ENCODE results near the gene AHNAK2.
"Not testable (repeated sequence)": the region's sequence is repeated elsewhere in the genome, so short reads cannot be mapped to it uniquely, and the experiment has no call there.

AHNAK2 gene

DNA sequence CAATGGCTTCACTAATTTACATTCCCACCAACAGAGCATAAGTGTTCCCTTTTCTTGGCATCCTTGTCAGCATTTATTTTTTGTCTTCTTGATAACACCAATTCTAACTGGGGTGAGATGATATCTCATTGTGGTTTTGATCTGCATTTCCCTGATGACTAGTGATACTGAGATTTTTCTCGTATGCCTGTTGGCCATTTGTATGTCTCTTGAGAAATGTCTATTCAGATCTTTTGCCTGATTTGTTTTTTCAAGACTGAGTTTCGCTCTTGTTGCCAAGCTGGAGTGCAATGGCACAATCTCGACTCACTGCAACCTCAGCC lies 58.2 kb downstream of the AHNAK2 start:
- no peak overlapping the region for H3K27ac ChIP-seq
- TF ChIP-seq, protein P1, sequence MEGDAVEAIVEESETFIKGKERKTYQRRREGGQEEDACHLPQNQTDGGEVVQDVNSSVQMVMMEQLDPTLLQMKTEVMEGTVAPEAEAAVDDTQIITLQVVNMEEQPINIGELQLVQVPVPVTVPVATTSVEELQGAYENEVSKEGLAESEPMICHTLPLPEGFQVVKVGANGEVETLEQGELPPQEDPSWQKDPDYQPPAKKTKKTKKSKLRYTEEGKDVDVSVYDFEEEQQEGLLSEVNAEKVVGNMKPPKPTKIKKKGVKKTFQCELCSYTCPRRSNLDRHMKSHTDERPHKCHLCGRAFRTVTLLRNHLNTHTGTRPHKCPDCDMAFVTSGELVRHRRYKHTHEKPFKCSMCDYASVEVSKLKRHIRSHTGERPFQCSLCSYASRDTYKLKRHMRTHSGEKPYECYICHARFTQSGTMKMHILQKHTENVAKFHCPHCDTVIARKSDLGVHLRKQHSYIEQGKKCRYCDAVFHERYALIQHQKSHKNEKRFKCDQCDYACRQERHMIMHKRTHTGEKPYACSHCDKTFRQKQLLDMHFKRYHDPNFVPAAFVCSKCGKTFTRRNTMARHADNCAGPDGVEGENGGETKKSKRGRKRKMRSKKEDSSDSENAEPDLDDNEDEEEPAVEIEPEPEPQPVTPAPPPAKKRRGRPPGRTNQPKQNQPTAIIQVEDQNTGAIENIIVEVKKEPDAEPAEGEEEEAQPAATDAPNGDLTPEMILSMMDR (conservative IDR thresholded peaks at IDR 0.05) = no peak

DNA sequence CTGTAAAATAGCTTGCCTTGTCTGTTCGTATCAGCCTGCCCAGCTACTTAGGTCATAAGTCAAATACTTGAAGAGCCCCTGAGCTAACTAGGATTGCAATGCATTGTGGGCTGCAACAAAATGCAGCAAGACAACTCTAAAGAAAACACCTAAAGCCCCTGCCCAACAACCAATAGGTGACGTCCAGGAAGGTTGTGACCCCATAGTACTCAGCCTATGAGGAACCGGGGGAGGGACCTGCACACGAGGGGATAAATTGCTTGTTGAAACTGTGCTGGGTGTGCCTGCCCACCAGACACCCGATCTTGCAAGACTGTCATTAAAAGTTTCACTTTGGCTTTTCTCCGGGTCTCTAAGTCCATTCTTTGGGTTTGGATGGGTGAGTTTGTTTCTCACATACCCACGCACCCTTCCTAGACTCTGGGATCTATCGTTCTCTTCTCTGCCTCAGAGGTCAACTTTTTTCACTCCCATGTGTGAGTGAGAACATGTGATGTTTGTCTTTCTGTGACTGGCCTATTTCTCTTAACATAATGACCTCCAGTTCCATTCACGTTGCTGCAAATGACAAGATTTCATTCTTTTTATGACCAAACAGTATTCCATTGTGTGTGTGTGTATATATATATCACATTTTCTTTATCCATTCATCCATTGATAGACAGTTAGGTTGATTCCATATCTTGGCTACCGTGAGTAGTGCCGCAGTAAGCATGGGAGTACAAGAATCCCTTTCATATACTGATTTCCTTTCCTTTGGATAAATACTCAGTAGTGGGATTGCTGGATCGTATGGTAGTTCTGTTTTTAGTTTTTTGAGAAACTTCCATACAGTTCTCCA lies 58.8 kb downstream of the AHNAK2 start:
- H3K27ac ChIP-seq = not testable (repeated sequence)

DNA sequence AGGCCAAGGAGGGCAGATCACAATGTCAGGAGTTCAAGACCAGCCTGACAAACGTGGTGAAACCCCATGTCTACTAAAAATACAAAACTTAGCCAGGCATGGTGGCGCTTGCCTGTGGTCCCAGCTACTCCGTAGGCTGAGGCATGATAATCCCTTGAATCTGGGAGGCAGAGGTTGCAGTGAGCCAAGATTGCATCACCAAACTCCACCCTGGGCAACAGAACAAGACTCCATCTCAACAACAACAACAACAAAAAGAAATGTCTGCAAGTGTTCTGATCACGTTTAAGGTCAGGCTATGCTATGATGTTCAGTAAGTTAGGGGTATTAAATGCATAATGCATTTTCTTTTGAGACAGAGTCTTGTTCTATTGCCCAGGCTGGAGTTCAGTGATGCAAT lies 60.2 kb downstream of the AHNAK2 start:
- H3K27ac ChIP-seq = no peak overlapping the region
- TF ChIP-seq, protein P1 (conservative IDR thresholded peaks at IDR 0.05) = no peak

DNA sequence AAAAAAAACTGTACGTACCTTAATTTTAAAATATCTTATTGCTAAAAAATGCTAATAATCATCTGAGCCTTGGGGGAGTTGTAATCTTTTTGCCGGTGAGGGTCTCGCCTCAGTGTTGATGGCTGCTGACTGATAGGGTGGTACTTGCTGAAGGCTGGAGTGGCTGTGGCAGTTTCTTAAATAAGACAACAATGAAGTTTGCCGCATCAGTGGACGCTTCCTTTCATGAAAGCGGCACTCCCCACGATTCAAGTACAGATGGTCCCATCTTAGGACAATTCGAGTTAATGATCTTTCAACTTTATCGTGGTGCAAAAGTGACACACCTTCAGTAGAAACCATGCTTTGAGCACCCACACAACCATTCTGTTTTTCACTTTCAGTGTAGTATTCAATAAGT lies 61.1 kb downstream of the AHNAK2 start:
- no peak overlapping the region for H3K27ac ChIP-seq
- TF ChIP-seq, protein P1 (conservative IDR thresholded peaks at IDR 0.05) = no peak

DNA sequence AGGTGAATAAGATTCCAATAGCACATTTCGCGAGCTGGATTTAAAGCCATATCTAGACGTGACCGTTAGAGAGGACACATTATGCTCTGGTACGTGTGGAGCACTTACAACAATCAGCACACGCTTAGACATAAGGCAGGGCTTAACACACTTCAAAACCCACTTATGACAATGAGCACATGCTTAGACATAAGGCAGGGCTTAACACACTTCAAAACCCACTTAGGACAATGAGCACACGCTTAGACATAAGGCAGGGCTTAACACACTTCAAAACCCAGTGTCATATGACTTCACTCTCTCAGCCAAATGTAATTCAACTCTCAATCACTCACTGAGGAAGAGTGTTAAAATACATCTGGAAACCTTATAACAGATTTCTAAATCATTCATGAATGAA lies 64.7 kb downstream of the AHNAK2 start:
- TF ChIP-seq, protein P1 (conservative IDR thresholded peaks at IDR 0.05) = no peak
- no peak overlapping the region for H3K27ac ChIP-seq

DNA sequence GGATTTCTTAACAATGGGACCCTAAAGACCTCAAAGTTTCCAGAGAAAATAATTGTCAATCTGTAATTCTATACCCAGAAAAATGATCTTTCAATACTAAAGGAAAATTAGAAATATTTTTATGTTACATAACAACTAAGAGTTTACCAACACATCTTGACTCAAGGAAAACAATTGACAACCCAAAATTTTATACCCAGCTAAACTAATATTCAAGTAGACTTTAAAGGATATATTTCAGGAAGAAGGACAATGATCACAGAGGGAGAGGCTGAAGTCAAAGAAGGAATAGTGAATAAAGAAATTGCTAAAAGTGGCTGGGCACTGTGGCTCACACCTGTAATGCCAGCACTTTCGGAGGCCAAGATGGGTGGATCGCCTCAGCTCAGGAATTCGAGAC lies 66.1 kb downstream of the AHNAK2 start:
- TF ChIP-seq, protein P1 (conservative IDR thresholded peaks at IDR 0.05) = no peak
- no peak overlapping the region for H3K27ac ChIP-seq

DNA sequence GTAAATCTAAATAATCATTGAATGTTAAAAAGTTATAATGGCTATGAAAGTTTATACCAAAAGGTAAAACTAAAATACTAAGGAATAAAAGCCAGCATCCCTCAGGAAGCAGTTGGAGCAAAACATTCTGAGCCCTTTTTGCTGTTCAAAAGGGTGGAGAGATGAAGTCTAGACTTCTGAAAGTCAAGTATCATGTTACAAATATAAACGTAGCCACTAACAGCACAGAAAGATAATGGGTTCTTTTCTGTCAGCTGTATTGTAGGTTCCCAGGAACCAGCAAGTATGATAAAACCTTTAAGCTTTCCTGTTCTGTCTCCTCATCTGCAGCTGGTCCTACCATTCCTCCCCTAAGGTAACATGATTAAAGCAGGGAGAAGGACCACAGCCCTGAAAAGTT lies 69.9 kb downstream of the AHNAK2 start:
- H3K27ac ChIP-seq = no peak overlapping the region
- TF ChIP-seq, protein P1 (conservative IDR thresholded peaks at IDR 0.05) = no peak

DNA sequence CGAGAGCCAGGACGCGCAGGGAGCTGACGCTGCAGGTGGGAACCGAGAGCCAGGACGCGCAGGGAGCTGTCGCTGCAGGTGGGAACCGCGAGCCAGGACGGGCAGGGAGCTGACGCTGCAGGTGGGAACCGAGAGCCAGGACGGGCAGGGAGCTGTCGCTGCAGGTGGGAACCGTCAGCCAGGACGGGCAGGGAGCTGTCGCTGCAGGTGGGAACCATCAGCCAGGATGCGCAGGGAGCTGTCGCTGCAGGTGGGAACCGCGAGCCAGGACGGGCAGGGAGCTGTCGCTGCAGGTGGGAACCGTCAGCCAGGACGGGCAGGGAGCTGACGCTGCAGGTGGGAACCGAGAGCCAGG lies 72.6 kb downstream of the AHNAK2 start:
- not testable (repeated sequence) for H3K27ac ChIP-seq

DNA sequence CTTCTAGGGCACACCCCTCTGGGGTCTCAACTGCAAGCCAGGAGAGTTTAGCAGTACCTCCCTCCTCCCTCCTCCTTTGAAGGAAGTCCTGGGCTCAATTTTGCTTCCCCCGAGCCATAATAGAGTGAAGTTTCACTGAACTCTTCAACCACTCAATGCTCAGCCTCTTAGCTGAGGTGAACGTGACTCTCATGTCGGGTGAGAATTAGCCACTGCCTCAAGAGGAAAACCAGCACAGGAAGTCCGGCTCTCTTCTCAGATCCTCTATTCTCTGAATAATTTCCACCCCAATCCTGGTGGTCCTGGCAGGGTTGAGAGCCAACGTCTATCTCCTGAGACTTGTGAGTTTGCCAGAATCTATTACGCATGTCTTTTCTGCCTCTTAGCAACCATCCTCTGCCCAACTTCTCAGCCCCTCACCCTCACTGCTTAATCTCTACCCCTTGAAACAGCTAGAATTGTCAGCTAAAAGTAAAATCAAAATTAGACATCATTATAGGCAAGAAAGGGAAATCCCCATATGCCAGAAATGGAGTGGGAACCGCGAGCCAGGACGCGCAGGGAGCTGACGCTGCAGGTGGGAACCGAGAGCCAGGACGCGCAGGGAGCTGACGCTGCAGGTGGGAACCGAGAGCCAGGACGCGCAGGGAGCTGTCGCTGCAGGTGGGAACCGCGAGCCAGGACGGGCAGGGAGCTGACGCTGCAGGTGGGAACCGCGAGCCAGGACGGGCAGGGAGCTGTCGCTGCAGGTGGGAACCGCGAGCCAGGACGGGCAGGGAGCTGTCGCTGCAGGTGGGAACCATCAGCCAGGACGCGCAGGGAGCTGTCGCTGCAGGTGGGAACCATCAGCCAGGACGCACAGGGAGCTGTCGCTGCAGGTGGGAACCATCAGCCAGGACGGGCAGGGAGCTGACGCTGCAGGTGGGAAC lies 73.3 kb downstream of the AHNAK2 start:
- H3K27ac ChIP-seq = not testable (repeated sequence)

Data from VCaP (cell line).